Mesothelial cell of epicardium (in vitro differentiated cells): Measurements from ENCODE around the gene DTWD2. TPM values are rescaled to one million over a fixed set of nuclear protein-coding genes. Genes with fewer than 3 reads are reported as not detected.
"Not testable (repeated sequence)": the region's sequence is repeated elsewhere in the genome, so short reads cannot be mapped to it uniquely, and the experiment has no call there.

Experiments used
- DNase-seq, 2 experiments: peaks; one replicate each; pipeline ENCODE4 v3.0.0; 2021; ENCODE audit warnings: low spot score in 2 of 2; ENCODE audit not compliant: unreplicated experiment in 2 of 2
- H3K27ac Mint-ChIP-seq: 2 replicates; pipeline ENCODE4 v1.8.0; 2021; ENCODE audit warnings: mixed read lengths
- H3K27me3 Mint-ChIP-seq: 2 replicates; pipeline ENCODE4 v1.8.0; 2021; ENCODE audit warnings: low read depth, mixed read lengths
- H3K36me3 Mint-ChIP-seq: 2 replicates; pipeline ENCODE4 v1.8.0; 2021; ENCODE audit warnings: mixed read lengths
- H3K4me1 Mint-ChIP-seq: 2 replicates; pipeline ENCODE4 v1.8.0; 2021; ENCODE audit warnings: mixed read lengths
- H3K4me3 Mint-ChIP-seq: 2 replicates; pipeline ENCODE4 v1.8.0; 2021; ENCODE audit warnings: mild to moderate bottlenecking, moderate library complexity, mixed read lengths
- H3K9me3 Mint-ChIP-seq: 2 replicates; pipeline ENCODE4 v1.8.0; 2021; ENCODE audit warnings: mixed read lengths
- total RNA-seq: library from RNA; stranded (reverse); gene quantifications from 3 replicates; pipeline ENCODE4 v1.2.1, GENCODE V29; 2021
- TF ChIP-seq, protein P1 (sequence below): fragments of 200-600 bp; sonication (generic); IDR thresholded peaks from one replicate; pipeline ENCODE4 v1.5.0; 2021; ENCODE audit warnings: antibody characterized with exemption; ENCODE audit not compliant: unreplicated experiment

The DTWD2 gene
- total RNA-seq, 1 donor from 2014 or later, result 9.1 TPM

- Mint-ChIP-seq H3K4me1 (no peaks in the 10 kb centered on the region), H3K36me3 (peaks cover 1% of the 10 kb centered on the region), H3K27me3 (no peaks in the 10 kb centered on the region), H3K9me3 (no peaks in the 10 kb centered on the region), H3K27ac (no peak overlapping the region), H3K4me3 (no peak overlapping the region)
- no peak for DNase-seq
- TF ChIP-seq, protein P1, sequence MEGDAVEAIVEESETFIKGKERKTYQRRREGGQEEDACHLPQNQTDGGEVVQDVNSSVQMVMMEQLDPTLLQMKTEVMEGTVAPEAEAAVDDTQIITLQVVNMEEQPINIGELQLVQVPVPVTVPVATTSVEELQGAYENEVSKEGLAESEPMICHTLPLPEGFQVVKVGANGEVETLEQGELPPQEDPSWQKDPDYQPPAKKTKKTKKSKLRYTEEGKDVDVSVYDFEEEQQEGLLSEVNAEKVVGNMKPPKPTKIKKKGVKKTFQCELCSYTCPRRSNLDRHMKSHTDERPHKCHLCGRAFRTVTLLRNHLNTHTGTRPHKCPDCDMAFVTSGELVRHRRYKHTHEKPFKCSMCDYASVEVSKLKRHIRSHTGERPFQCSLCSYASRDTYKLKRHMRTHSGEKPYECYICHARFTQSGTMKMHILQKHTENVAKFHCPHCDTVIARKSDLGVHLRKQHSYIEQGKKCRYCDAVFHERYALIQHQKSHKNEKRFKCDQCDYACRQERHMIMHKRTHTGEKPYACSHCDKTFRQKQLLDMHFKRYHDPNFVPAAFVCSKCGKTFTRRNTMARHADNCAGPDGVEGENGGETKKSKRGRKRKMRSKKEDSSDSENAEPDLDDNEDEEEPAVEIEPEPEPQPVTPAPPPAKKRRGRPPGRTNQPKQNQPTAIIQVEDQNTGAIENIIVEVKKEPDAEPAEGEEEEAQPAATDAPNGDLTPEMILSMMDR, result no peak
Measured at GRCh38 chr5:119011186-119011585, 22.8 kb upstream of the DTWD2 start.

- TF ChIP-seq, protein P1, result no peak
- no peaks in the 10 kb centered on the region for H3K4me1 Mint-ChIP-seq
- no peaks in the 10 kb centered on the region for H3K9me3 Mint-ChIP-seq
- H3K27ac Mint-ChIP-seq, result no peak overlapping the region
- no peak for DNase-seq
- no peak overlapping the region for H3K4me3 Mint-ChIP-seq
- no peaks in the 10 kb centered on the region for H3K27me3 Mint-ChIP-seq
- H3K36me3 Mint-ChIP-seq, result peaks cover 1% of the 10 kb centered on the region
Measured at GRCh38 chr5:119010206-119010605, 21.9 kb upstream of the DTWD2 start.

DNA sequence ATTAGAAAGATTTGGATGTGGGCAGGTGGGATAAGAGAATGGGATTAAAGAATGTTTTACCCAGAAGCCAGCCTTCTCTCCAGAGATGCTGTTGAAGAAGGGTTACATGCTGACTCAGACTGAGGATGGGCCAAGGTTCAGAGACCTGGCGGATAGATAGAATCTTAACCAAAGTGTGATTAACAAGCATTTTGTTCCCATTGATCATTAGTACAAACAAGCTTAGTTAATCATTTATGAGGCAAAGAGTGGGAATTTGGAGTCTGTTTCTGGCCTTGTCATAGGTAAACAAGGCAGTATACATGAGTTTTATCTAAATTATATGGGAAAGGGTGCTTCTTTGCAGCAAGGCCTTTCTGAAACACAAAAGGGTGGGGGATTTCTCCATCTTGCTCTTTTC lies 20.8 kb upstream of the DTWD2 start:
- Mint-ChIP-seq H3K36me3 (peaks cover 1% of the 10 kb centered on the region), H3K9me3 (no peaks in the 10 kb centered on the region), H3K4me3 (no peak overlapping the region)

DNA sequence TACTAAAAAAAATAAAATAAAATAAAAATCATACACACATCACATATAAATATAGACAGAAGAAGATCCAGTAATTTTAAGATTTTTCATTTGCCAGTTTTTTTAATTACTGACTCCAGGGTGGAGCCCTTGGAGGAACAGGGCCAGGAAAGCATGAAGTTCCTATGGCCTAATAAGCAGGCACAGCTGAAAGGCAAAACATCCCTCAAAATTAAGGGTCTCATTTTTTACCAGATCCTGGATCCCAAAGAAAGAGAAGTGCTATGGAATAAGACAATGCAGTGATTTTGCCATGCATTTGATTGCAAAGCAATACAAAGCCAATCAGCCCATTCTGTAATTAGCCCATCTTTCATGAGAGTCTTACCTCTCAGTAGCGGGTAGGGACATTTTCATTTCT lies 11.3 kb upstream of the DTWD2 start:
- DNase-seq, result no peak
- H3K4me1 Mint-ChIP-seq, result no peaks in the 10 kb centered on the region
- TF ChIP-seq, protein P1, result no peak
- no peak overlapping the region for H3K27ac Mint-ChIP-seq
- no peaks in the 10 kb centered on the region for H3K27me3 Mint-ChIP-seq
- no peak overlapping the region for H3K4me3 Mint-ChIP-seq
- peaks cover 49% of the 10 kb centered on the region for H3K9me3 Mint-ChIP-seq
- peaks cover 9% of the 10 kb centered on the region for H3K36me3 Mint-ChIP-seq

More for the DNA sequence above, 20.8 kb upstream of the DTWD2 start:
- no peaks in the 10 kb centered on the region for H3K27me3 Mint-ChIP-seq
- H3K27ac Mint-ChIP-seq, result no peak overlapping the region
- TF ChIP-seq, protein P1, result no peak
- DNase-seq, result no peak
- no peaks in the 10 kb centered on the region for H3K4me1 Mint-ChIP-seq

GRCh38 chr5:118998861-118999260 lies 10.5 kb upstream of the DTWD2 start:
- not testable (repeated sequence) for H3K36me3 Mint-ChIP-seq, H3K27ac Mint-ChIP-seq, H3K4me1 Mint-ChIP-seq, H3K27me3 Mint-ChIP-seq, H3K4me3 Mint-ChIP-seq, DNase-seq
- peaks cover 49% of the 10 kb centered on the region for H3K9me3 Mint-ChIP-seq

- TF ChIP-seq, protein P1, result no peak
- H3K36me3 Mint-ChIP-seq, result peaks cover 11% of the 10 kb centered on the region
- peaks cover 45% of the 10 kb centered on the region for H3K9me3 Mint-ChIP-seq
- no peaks in the 10 kb centered on the region for H3K27me3 Mint-ChIP-seq
- H3K4me3 Mint-ChIP-seq, result no peak overlapping the region
- no peak for DNase-seq
- H3K4me1 Mint-ChIP-seq, result no peaks in the 10 kb centered on the region
- H3K27ac Mint-ChIP-seq, result no peak overlapping the region
Measured at GRCh38 chr5:118996098-118996497, 7.8 kb upstream of the DTWD2 start.
